ENCODE measurements around the gene TEX2.

Gene TEX2

DNA sequence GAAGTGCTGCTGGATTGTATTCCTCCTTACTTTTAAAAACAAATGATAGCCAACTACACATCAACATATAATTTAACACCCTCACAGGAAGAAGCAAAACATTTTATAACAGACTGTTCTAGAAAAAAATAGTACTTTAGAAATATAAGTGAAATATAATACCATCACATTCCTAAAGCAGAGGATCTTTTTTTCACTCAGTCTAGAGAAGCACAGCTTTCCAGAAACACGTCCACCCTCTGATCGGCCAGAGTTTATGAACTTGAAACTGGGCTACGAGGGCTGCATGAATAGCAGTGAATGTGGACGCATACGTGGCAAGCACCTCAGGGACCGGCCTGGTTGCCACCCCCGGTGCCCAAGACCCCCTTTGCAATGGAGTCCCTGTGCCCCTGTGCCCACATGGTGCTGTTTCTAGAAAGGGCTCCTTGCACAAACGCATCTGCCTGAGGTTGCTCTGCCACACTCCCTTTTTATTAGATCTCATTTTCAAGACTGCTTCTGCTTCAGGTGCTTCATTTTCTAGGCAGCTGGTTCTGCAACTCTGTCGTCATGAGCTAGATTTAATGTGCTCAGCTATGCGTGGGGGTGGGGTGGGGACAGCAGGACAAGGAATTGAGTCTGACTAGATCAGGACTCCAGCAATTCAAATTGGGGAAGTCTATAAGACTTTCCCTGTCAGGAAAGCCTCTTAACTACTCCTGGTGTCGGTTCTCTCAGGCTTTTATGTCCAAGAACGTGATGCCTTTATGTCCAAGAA, 104.0 kb downstream of the TEX2 start:
- H3K9ac ChIP-seq (ENCODE audit: low read length in 2 of 2), result no peak overlapping the region
- no peak overlapping the region for H3K27ac ChIP-seq (ENCODE audit: low read length)
- H3K27me3 ChIP-seq (ENCODE audit: control insufficient read depth in 1 of 2, insufficient read depth in 2 of 2, low read length in 2 of 2), result no peaks in the 10 kb centered on the region
- H3K36me3 ChIP-seq (ENCODE audit: control insufficient read depth in 2 of 2, insufficient read depth in 2 of 2, low read length in 2 of 2), result peaks cover 4% of the 10 kb centered on the region in 2 donors
- H3K9me3 ChIP-seq (ENCODE audit: control insufficient read depth in 2 of 2, low read length in 2 of 2), result no peaks in the 10 kb centered on the region
- H3K4me1 ChIP-seq (ENCODE audit: control insufficient read depth, insufficient read depth, low read length), result peaks cover 8% of the 10 kb centered on the region
- no peak overlapping the region for H3K4me3 ChIP-seq (ENCODE audit: low read length in 2 of 2)

DNA sequence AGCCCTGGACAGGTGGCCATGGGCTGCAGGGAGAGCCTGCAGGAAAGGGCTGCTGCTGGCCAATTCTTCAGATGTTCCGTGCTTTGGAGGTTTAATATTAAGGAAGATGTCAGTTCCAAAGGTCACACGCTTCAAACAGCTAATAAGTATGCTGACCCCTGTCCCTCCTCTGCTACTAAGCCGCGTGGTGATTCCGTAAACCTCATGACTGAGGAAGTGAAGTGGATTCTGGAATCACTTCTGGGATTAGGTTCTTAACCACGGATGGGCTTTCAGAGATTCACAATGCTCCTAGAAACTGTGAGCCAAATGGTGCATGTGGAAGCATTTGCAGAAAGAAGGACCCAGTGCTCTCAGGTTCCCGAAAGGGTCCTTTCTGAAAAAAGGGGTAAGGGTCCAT, 104.7 kb downstream of the TEX2 start:
- Histone ChIP-seq H3K4me3 (ENCODE audit: low read length in 2 of 2) (no peak overlapping the region), H3K4me1 (ENCODE audit: control insufficient read depth, insufficient read depth, low read length) (peaks cover 8% of the 10 kb centered on the region), H3K9ac (ENCODE audit: low read length in 2 of 2) (no peak overlapping the region), H3K36me3 (ENCODE audit: control insufficient read depth in 2 of 2, insufficient read depth in 2 of 2, low read length in 2 of 2) (peaks cover 6 to 7% of the 10 kb centered on the region in 2 donors), H3K27ac (ENCODE audit: low read length) (no peak overlapping the region), H3K27me3 (ENCODE audit: control insufficient read depth in 1 of 2, insufficient read depth in 2 of 2, low read length in 2 of 2) (no peaks in the 10 kb centered on the region), H3K9me3 (ENCODE audit: control insufficient read depth in 2 of 2, low read length in 2 of 2) (no peaks in the 10 kb centered on the region)

DNA sequence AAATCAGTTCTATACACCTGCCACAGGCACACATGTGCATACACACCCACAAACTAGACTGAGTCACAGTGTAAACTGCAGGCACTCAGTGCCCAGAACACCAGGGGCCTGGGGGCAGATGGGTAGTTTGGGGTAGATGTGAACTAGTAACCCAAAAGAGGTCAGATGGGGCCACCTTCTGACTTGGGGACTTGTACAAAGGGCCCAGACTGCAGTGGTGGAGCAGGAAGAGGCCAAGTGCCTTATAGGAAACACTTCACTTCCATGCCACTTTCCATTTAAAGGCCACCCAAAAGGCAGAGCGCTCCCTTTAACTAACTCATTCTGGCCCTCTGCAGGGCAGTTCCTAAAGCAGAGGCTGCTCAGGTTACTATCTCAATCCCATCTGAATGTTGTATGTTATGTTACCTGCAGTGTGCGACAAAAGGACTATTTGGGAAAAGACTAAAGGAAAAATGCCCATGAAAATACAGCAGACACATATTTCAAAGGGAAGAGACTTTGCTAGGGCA, 105.3 kb downstream of the TEX2 start:
- Histone ChIP-seq H3K27me3 (ENCODE audit: control insufficient read depth in 1 of 2, insufficient read depth in 2 of 2, low read length in 2 of 2) (no peaks in the 10 kb centered on the region), H3K9ac (ENCODE audit: low read length in 2 of 2) (no peak overlapping the region), H3K27ac (ENCODE audit: low read length) (no peak overlapping the region), H3K36me3 (ENCODE audit: control insufficient read depth in 2 of 2, insufficient read depth in 2 of 2, low read length in 2 of 2) (peaks cover 9 to 13% of the 10 kb centered on the region in 2 donors), H3K4me3 (ENCODE audit: low read length in 2 of 2) (no peak overlapping the region), H3K9me3 (ENCODE audit: control insufficient read depth in 2 of 2, low read length in 2 of 2) (no peaks in the 10 kb centered on the region), H3K4me1 (ENCODE audit: control insufficient read depth, insufficient read depth, low read length) (peaks cover 8% of the 10 kb centered on the region)

DNA sequence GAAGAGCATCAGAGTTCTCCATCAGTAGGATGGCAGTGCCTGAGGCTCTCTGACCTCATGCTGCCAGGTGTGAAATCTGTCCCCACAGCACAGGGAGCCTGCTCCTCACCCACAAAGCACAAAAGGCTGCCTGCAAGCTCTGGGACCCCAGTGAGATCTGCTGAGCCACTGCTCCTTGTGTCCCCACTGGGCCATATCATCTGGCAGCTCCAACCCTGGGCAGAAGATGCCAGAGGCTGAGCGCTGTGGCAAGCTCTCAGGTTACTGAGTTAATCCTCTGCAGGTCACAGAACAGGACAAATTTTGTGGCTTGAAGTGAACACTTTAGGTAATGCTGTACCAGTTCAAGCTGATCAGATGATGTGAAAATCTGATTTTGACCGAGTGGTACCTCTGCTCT, 106.4 kb downstream of the TEX2 start:
- Histone ChIP-seq H3K9me3 (ENCODE audit: control insufficient read depth in 2 of 2, low read length in 2 of 2) (no peaks in the 10 kb centered on the region), H3K4me3 (ENCODE audit: low read length in 2 of 2) (no peak overlapping the region), H3K27ac (ENCODE audit: low read length) (no peak overlapping the region), H3K27me3 (ENCODE audit: control insufficient read depth in 1 of 2, insufficient read depth in 2 of 2, low read length in 2 of 2) (no peaks in the 10 kb centered on the region), H3K4me1 (ENCODE audit: control insufficient read depth, insufficient read depth, low read length) (peaks cover 8% of the 10 kb centered on the region), H3K36me3 (ENCODE audit: control insufficient read depth in 2 of 2, insufficient read depth in 2 of 2, low read length in 2 of 2) (peaks cover 15 to 16% of the 10 kb centered on the region in 2 donors), H3K9ac (ENCODE audit: low read length in 2 of 2) (no peak overlapping the region)

DNA sequence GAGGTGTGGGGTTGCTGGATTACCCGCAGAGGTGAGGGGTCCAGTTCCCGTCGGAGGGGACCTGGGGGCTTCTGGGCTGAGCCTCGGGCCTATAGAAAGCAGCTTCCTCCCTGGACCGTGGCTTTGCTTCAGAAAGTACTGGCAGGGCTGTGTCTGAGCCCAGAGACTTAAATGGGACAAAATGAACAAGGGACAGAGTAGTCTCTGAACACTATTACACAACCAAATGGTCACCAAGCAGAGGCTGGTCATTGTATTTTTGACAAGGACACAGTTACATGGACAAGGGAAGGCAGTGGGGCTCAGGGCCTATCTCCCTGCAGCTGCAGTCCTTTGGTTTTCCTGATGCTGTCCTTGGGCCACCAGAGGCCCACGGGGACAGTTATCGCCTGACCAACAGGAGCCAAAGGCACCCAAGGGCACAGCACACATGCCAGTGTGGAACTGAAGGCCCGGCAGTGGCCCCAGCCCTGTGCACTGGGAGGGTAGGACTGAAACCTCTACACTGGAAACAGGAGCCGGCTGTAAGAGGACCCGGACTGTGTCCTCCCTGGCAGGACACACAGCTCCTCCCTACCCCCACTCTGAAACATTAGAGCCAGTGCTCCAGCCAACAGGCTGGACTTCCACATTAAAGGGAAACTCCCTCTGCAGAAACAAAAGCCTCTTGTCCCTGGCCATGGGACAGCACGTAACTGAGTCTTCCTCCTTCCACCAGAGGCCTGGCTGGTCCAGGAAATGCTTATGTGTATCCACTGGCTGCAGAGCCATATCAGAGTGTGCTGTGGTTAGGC, 107.1 kb downstream of the TEX2 start:
- no peak overlapping the region for H3K27ac ChIP-seq (ENCODE audit: low read length)
- H3K9me3 ChIP-seq (ENCODE audit: control insufficient read depth in 2 of 2, low read length in 2 of 2), result no peaks in the 10 kb centered on the region
- H3K27me3 ChIP-seq (ENCODE audit: control insufficient read depth in 1 of 2, insufficient read depth in 2 of 2, low read length in 2 of 2), result no peaks in the 10 kb centered on the region
- H3K36me3 ChIP-seq (ENCODE audit: control insufficient read depth in 2 of 2, insufficient read depth in 2 of 2, low read length in 2 of 2), result peaks cover 15 to 18% of the 10 kb centered on the region in 2 donors
- peaks cover 8% of the 10 kb centered on the region for H3K4me1 ChIP-seq (ENCODE audit: control insufficient read depth, insufficient read depth, low read length)
- H3K4me3 ChIP-seq (ENCODE audit: low read length in 2 of 2), result no peak overlapping the region
- H3K9ac ChIP-seq (ENCODE audit: low read length in 2 of 2), result no peak overlapping the region

DNA sequence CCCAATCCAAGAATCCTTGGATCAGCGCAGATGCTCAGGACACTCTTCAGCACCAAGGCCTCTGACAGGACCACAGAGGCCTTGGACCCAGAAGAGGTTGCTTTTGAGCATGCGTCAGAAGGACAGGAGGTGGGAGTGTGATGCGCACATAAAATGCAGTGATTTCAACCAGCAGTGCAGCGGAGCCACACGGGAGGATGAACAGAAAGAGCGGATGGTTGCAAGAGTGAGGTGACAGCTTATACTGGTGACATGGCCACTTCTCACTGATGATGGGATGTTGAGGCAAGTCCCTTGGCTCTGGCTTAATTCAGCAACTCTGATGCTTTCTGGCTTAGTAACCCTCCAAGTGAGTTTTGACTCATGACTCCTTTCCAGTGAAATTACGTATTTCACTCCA, 107.9 kb downstream of the TEX2 start:
- Histone ChIP-seq H3K9me3 (ENCODE audit: control insufficient read depth in 2 of 2, low read length in 2 of 2) (no peaks in the 10 kb centered on the region), H3K9ac (ENCODE audit: low read length in 2 of 2) (no peak overlapping the region), H3K36me3 (ENCODE audit: control insufficient read depth in 2 of 2, insufficient read depth in 2 of 2, low read length in 2 of 2) (peaks cover 18 to 19% of the 10 kb centered on the region in 2 donors), H3K27me3 (ENCODE audit: control insufficient read depth in 1 of 2, insufficient read depth in 2 of 2, low read length in 2 of 2) (no peaks in the 10 kb centered on the region), H3K4me1 (ENCODE audit: control insufficient read depth, insufficient read depth, low read length) (peaks cover 8% of the 10 kb centered on the region), H3K27ac (ENCODE audit: low read length) (no peak overlapping the region), H3K4me3 (ENCODE audit: low read length in 2 of 2) (no peak overlapping the region)

DNA sequence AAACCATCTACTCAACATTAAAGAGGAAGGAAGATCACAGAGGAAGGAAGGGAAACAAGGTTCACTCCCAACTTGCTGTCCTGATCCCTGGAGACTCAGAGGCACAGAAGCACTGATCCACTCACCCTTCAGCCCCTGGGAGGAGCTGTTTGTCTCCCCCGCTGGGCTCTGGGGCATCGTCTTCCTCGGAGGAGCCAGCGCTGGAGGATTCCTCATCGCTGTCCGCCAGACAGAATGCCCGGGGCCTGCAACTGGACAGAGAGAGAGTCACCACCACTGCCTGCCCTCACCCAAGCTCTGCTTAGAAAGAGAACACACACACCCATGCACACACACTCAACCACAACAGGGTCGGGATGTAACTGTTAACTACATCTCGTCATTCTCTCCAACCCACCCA, 108.3 kb downstream of the TEX2 start:
- H3K27me3 ChIP-seq (ENCODE audit: control insufficient read depth in 1 of 2, insufficient read depth in 2 of 2, low read length in 2 of 2), result no peaks in the 10 kb centered on the region
- peaks cover 8% of the 10 kb centered on the region for H3K4me1 ChIP-seq (ENCODE audit: control insufficient read depth, insufficient read depth, low read length)
- no peaks in the 10 kb centered on the region for H3K9me3 ChIP-seq (ENCODE audit: control insufficient read depth in 2 of 2, low read length in 2 of 2)
- H3K27ac ChIP-seq (ENCODE audit: low read length), result no peak overlapping the region
- H3K4me3 ChIP-seq (ENCODE audit: low read length in 2 of 2), result no peak overlapping the region
- peaks cover 19 to 20% of the 10 kb centered on the region in 2 donors for H3K36me3 ChIP-seq (ENCODE audit: control insufficient read depth in 2 of 2, insufficient read depth in 2 of 2, low read length in 2 of 2)
- no peak overlapping the region for H3K9ac ChIP-seq (ENCODE audit: low read length in 2 of 2)

DNA sequence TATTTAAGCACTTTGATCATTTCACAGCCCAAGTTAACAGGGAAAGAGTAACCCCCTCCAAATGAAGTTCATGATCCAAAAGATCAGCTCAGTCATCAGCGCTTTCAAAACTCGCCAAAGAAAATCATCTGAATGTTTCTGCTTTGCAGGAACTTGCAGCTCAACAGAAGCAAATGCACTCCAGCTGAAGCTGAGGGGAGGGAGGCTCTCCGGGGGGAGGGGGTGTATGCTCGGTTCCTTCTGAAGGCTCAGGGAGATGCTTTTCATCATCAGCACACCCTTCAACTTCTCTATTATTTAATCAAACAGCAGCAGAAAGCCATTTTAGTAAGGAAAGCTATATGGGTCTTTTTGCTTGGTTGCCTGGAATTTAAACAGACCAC, 108.8 kb downstream of the TEX2 start:
- Histone ChIP-seq H3K36me3 (ENCODE audit: control insufficient read depth in 2 of 2, insufficient read depth in 2 of 2, low read length in 2 of 2) (peaks cover 19 to 20% of the 10 kb centered on the region in 2 donors), H3K27ac (ENCODE audit: low read length) (no peak overlapping the region), H3K27me3 (ENCODE audit: control insufficient read depth in 1 of 2, insufficient read depth in 2 of 2, low read length in 2 of 2) (no peaks in the 10 kb centered on the region), H3K4me1 (ENCODE audit: control insufficient read depth, insufficient read depth, low read length) (peaks cover 8% of the 10 kb centered on the region), H3K9me3 (ENCODE audit: control insufficient read depth in 2 of 2, low read length in 2 of 2) (no peaks in the 10 kb centered on the region), H3K4me3 (ENCODE audit: low read length in 2 of 2) (no peak overlapping the region), H3K9ac (ENCODE audit: low read length in 2 of 2) (no peak overlapping the region)

DNA sequence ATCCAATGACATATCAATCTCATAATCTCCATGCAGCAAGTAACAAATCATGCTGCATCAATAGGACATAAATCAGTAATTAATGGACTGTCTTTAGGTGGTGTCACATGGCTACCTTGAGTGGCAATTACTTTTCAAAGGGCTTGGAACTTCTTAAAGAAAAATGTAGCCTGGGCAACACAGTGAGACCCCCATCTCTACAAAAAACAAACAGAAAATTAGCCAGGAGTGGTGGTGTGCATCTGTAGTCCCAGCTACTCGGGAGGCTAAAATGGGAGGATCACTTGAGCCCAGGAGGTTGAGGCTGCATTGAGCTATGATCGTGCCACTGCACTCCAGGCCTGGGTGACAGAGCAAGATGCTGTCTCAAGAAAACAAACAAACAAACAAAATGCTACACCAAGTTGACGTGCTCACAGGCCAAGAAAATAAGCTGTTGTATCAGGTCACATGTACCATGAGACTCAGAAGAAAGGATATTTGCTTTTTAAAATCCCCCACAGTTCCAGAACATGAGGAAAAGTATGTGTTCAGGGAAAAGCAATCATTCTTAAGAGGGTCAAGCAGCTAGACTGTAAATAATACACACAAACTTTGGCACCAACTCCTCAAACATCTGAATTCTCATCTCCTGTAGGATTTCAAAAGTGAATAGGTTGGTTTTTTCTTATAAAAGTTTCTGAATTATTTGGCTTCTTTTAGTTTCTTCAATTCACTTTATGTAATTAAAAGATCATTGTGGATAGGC, 109.3 kb downstream of the TEX2 start:
- Histone ChIP-seq H3K36me3 (ENCODE audit: control insufficient read depth in 2 of 2, insufficient read depth in 2 of 2, low read length in 2 of 2) (peaks cover 19 to 20% of the 10 kb centered on the region in 2 donors), H3K4me1 (ENCODE audit: control insufficient read depth, insufficient read depth, low read length) (peaks cover 8% of the 10 kb centered on the region), H3K27ac (ENCODE audit: low read length) (no peak overlapping the region), H3K9ac (ENCODE audit: low read length in 2 of 2) (no peak overlapping the region), H3K27me3 (ENCODE audit: control insufficient read depth in 1 of 2, insufficient read depth in 2 of 2, low read length in 2 of 2) (no peaks in the 10 kb centered on the region), H3K4me3 (ENCODE audit: low read length in 2 of 2) (no peak overlapping the region), H3K9me3 (ENCODE audit: control insufficient read depth in 2 of 2, low read length in 2 of 2) (no peaks in the 10 kb centered on the region)

DNA sequence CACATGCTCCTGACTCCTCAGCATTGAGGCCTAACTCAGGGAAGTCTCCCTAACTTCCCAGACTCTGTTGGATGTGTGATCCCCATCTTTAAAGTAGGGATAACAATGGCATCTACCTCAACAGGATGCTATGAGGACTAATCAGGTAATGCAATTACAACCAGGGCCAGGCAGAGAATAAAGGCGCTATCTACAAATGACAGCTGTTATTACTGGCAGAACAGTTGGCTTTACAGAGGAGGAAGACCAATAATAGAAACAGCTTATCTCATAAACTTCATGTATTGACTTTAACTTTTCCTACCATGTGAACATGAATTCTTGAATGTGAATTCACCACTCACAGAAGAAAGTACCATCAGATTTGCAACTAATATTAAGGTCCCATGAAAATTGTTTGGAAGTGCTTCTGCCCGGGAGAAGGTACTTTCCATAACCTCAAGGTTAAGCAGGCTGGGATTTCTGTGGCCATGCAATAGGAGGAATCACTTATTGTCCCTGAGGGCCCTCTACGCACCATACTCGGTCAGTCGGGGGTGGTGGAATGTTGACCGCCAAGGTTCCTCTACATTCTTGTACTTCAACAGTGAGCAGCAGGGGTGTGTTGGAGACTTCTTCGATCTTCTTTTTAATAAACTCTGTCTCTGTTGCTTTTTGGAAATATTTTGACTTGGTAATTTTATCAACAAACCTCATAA, 110.5 kb downstream of the TEX2 start:
- Histone ChIP-seq H3K9ac (ENCODE audit: low read length in 2 of 2) (no peak overlapping the region), H3K4me1 (ENCODE audit: control insufficient read depth, insufficient read depth, low read length) (peaks cover 11% of the 10 kb centered on the region), H3K4me3 (ENCODE audit: low read length in 2 of 2) (no peak overlapping the region), H3K9me3 (ENCODE audit: control insufficient read depth in 2 of 2, low read length in 2 of 2) (no peaks in the 10 kb centered on the region), H3K27me3 (ENCODE audit: control insufficient read depth in 1 of 2, insufficient read depth in 2 of 2, low read length in 2 of 2) (no peaks in the 10 kb centered on the region), H3K27ac (ENCODE audit: low read length) (no peak overlapping the region), H3K36me3 (ENCODE audit: control insufficient read depth in 2 of 2, insufficient read depth in 2 of 2, low read length in 2 of 2) (peaks cover 19 to 22% of the 10 kb centered on the region in 2 donors)
